HFF-Myc (cell line): ENCODE data around the gene COQ7.

Experiments
- DNase-seq: peaks from one replicate; pipeline ENCODE4 v3.0.0-alpha.2; 2011; ENCODE audit warnings: low read depth; ENCODE audit errors: extremely low read depth
- H3K4me3 ChIP-seq: replicated peaks from 2 replicates; pipeline ENCODE4 v1.5.1; 2011; ENCODE audit warnings: low read depth, mild to moderate bottlenecking, control low read depth, low read length
- CTCF ChIP-seq: IDR thresholded peaks from 2 replicates; pipeline ENCODE4 v1.5.1; 2012; ENCODE audit warnings: mild to moderate bottlenecking, low read depth, low read length, control low read depth; ENCODE audit errors: missing control alignments

The COQ7 gene

DNA sequence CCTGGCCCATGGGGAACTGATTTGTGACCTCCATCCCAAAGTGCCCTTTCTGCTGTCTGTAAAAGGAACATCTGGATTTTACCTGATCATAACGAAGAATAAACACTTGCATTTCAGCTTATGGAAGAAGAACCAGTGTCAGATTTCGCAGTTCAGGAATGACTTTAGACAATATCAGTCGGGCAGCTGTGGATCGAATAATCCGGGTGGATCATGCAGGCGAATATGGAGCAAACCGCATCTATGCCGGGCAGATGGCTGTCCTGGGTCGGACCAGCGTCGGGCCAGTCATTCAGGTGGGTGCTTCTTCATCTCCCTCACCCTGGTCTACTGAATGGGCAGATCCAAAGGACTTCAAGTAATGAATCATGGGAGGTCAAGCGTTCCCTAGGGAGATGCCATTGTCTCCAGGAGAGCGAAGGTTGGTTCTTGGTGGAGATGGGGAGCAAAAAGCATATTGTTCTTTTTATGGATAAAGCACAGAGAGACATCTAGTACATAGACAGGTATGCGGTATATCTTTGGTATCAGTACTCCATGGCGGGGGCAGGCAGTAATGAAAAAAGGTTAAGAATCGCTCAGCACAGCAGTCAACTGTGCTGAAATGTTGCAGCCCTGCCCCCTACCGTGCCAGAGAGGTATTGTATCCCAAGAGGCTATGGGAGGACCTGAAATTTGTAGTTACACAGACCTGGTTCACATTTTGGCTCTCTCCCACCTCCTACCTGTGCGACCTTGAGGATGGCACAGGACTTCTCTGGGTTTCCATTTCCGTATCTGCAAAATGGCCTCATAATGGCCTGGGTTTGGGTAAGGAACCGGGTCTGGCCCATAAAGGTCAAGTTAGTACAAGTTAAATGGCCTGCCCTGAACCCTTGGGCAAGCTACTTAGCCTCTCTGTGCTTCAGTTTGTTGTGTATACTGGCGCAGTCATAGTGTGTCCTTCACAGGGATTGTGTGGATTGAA is 4.7 kb downstream of the COQ7 start:
- DNase-seq, result no peak
- TF ChIP-seq CTCF, result peak; percentile 80
- no peak overlapping the region for H3K4me3 ChIP-seq

GRCh38 chr16:19073344-19073743 is 5.9 kb downstream of the COQ7 start:
- TF ChIP-seq CTCF, result no peak
- no peak for DNase-seq
- no peak overlapping the region for H3K4me3 ChIP-seq

GRCh38 chr16:19073863-19074262 is 6.4 kb downstream of the COQ7 start:
- TF ChIP-seq CTCF, result no peak
- H3K4me3 ChIP-seq, result no peak overlapping the region
- no peak for DNase-seq

DNA sequence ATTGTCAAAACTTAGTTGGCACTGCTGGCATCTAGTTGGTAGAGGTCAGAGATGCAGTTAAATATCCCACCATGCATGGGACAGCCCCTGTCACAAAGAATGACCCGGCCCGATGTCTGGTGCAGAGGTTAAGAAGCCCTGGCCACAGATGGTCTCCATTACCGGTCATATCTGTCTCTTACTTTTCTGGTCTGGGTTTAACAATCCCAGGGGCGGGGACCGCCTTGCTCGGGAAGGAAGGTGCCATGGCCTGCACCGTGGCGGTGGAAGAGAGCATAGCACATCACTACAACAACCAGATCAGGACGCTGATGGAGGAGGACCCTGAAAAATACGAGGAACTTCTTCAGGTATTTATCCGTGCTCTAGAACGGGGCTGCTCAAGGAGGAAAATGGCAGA is 8.1 kb downstream of the COQ7 start:
- no peak for TF ChIP-seq CTCF
- no peak for DNase-seq
- H3K4me3 ChIP-seq, result no peak overlapping the region

DNA sequence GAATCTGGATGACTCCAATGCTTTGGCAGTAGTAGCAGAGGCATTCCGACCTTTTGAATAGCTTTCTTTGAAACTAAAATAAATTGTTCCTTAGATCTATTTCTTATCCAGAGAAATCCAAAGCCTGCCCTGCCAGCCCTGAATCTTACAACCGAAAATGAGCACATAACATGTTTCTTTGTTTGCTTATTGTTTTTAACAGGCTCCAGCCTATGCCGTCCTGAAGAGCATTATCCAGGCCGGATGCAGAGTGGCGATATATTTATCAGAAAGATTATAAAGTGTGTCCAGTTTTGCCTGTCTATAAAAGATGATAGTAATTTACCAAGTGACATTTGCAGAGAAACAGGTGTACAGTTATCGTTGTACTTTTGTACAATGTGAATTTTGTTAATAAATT is 10.5 kb downstream of the COQ7 start:
- no peak for TF ChIP-seq CTCF
- no peak overlapping the region for H3K4me3 ChIP-seq
- no peak for DNase-seq

DNA sequence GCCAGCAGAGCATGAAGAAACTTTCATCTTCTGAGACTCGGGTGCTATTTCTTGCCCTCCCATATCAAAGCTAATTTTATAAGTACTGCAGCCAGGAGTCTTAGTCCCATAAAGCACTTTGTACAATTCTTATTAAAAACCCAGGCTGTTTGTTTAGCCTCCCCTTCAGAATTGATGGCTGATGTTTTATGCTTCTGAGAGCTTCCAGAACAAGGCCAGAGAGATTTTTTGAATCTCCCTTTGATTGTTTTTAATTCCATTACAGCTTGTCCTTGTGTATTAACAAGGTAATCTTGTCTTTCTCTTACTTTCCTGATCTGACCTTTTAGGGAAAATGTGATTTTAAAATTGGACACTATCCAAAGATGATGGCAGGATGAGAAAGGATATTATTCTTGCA is 16.3 kb downstream of the COQ7 start:
- DNase-seq, result no peak
- no peak for TF ChIP-seq CTCF
- no peak overlapping the region for H3K4me3 ChIP-seq
